Esophagus muscularis mucosa (tissue), 4 donors: ENCODE data around the gene BAAT. TPM values are rescaled to one million over a fixed set of nuclear protein-coding genes. Genes with fewer than 3 reads are reported as not detected.

Experiments
- DNase-seq: peaks from one replicate; pipeline ENCODE4 v3.0.0-alpha.2; 2017; ENCODE audit errors: extremely low spot score
- H3K27ac ChIP-seq, 4 donors: fragments of 200-600 bp; sonication (generic); replicated peaks in 1 of 4; 1 replicate in 3 of 4; 2 replicates in 1 of 4; pipeline ENCODE4 v1.5.1; 2016 to 2019; ENCODE audit warnings: mild to moderate bottlenecking in 1 of 4
- H3K27me3 ChIP-seq, 4 donors: fragments of 200-600 bp; sonication (generic); one replicate each; pipeline versions ENCODE4 v1.5.1 to v1.6.0; 2016 to 2019
- H3K36me3 ChIP-seq, 4 donors: fragments of 200-600 bp; sonication (generic); one replicate each; pipeline ENCODE4 v1.5.1; 2016 to 2019
- H3K4me1 ChIP-seq, 4 donors: fragments of 200-600 bp; sonication (generic); one replicate each; pipeline ENCODE4 v1.5.1; 2016 to 2019
- H3K4me3 ChIP-seq, 4 donors: fragments of 200-600 bp; sonication (generic); 1 replicate in 2 of 4; 2 replicates in 2 of 4; pipeline ENCODE4 v1.5.1; 2016 to 2019; ENCODE audit warnings: mild to moderate bottlenecking in 4 of 4, moderate library complexity in 1 of 4
- H3K9me3 ChIP-seq, 4 donors: fragments of 200-600 bp; sonication (generic); 1 replicate in 3 of 4; 2 replicates in 1 of 4; pipeline ENCODE4 v1.5.1; 2016 to 2019
- CTCF ChIP-seq, 3 experiments: fragments of 200-600 bp in 2 of 3; fragments of 450-650 bp in 1 of 3; sonication (generic) in 2 of 3; IDR thresholded peaks; one replicate each; pipeline ENCODE4 v1.5.1; 2017 to 2019; ENCODE audit warnings: antibody characterized with exemption in 3 of 3, mild to moderate bottlenecking in 2 of 3, moderate library complexity in 1 of 3
- EP300 ChIP-seq: sonication (generic); formaldehyde crosslinking; IDR thresholded peaks from one replicate; pipeline ENCODE4 v1.6.1; 2017; ENCODE audit warnings: antibody characterized with exemption
- POLR2A ChIP-seq: fragments of 450-650 bp; IDR thresholded peaks from one replicate; pipeline ENCODE4 v1.6.1; 2017; ENCODE audit warnings: antibody characterized with exemption, moderate library complexity, mild to moderate bottlenecking, low read depth
- POLR2AphosphoS5 ChIP-seq, 2 donors: sonication (generic); formaldehyde crosslinking; IDR thresholded peaks; one replicate each; pipeline ENCODE4 v1.6.1; 2017; ENCODE audit warnings: antibody characterized with exemption in 2 of 2
- WGBS: methylation state at CpG from one replicate; pipeline ENCODE4 v1.1.5; 2018; 5-methylcytosine and 5-hydroxymethylcytosine counted together
- intact Hi-C: fragments of 100-400 bp; cut with DNase I; formaldehyde crosslinking; loops from one replicate; pipeline ENCODE4 v1.15.1; 2023
- total RNA-seq, 4 donors: library from RNA; depleted of rRNA; stranded (reverse); fragments of >200 nt; gene quantifications; one replicate each; pipeline versions ENCODE4 v1.1.0 to v1.2.1, GENCODE V29; 2016

BAAT gene
- total RNA-seq, 4 donors from 2014 or later, result not detected

- 70% methylated on average over 1 of the region's 1 CpG for WGBS
- Histone ChIP-seq H3K27ac (no peak overlapping the region), H3K9me3 (no peaks in the 10 kb centered on the region), H3K27me3 (no peaks in the 10 kb centered on the region), H3K4me3 (no peak overlapping the region), H3K36me3 (no peaks in the 10 kb centered on the region), H3K4me1 (no peaks in the 10 kb centered on the region)
- TF ChIP-seq POLR2AphosphoS5 (IDR thresholded peaks at IDR 0.05) (no peak), POLR2A (no peak), EP300 (no peak), CTCF (IDR thresholded peaks at IDR 0.05) (no peak)
- no peak for DNase-seq
- intact Hi-C loops, result no loop called here
Observed at GRCh38 chr9:101359679-101360078, 25.1 kb downstream of the BAAT start.

- Histone ChIP-seq H3K9me3 (no peaks in the 10 kb centered on the region), H3K4me1 (no peaks in the 10 kb centered on the region), H3K4me3 (no peak overlapping the region), H3K27me3 (no peaks in the 10 kb centered on the region), H3K27ac (no peak overlapping the region), H3K36me3 (no peaks in the 10 kb centered on the region)
- 78% methylated on average over 1 of the region's 1 CpG for WGBS
- intact Hi-C loops, result no loop called here
- TF ChIP-seq POLR2A (no peak), CTCF (IDR thresholded peaks at IDR 0.05) (no peak), EP300 (no peak), POLR2AphosphoS5 (IDR thresholded peaks at IDR 0.05) (no peak)
- DNase-seq, result no peak
Observed at GRCh38 chr9:101356619-101357018, 28.2 kb downstream of the BAAT start.

DNA sequence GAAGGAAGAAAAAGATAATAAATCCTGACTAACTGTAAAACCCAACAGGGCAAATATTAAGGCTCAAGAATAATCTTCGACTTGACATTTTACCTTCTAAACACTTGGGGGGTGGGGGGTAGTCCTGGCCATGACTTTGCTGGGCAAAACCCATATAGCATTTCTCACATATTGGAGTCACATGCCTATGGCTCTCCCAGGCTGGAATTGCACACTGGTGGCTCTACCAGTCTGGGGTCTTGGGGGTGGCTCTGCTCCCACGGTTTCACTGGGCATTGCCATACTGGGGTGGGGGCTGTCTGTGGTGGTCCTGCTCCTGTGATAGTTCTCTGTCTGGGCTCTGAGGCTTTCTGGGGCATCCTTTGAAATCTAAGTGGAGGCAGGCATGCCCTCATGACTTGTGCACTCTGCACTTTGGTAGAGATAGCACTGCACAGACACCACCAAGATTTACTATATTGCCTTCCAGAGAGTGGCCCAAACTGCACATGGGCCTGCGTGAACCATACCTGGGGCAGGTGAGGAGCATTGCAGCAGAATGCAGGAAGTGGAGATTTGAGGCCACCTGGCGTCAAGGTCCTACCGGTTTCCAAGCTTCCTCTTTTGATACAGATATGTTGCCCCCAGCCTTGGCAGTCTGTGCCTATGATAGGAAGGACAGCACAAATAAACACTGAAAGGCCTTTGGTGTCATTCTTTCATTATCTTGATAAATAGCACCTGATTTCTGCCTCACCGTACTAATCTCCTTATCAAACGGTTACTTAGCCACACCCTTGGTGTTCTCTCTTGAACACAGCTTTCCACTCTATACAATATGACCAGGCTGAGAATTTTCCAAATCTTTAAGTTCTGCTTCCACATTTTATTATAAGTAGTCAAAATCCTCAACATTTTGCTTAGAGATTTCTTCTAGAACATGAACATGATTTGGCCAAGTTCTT is 29.8 kb downstream of the BAAT start:
- Histone ChIP-seq H3K9me3 (no peaks in the 10 kb centered on the region), H3K27ac (no peak overlapping the region), H3K27me3 (no peaks in the 10 kb centered on the region), H3K36me3 (no peaks in the 10 kb centered on the region), H3K4me1 (no peaks in the 10 kb centered on the region), H3K4me3 (no peak overlapping the region)
- intact Hi-C loops, result no loop called here
- TF ChIP-seq CTCF (IDR thresholded peaks at IDR 0.05), result no peak
- DNase-seq, result no peak
- 66% methylated on average over 4 of the region's 7 CpGs for WGBS

DNA sequence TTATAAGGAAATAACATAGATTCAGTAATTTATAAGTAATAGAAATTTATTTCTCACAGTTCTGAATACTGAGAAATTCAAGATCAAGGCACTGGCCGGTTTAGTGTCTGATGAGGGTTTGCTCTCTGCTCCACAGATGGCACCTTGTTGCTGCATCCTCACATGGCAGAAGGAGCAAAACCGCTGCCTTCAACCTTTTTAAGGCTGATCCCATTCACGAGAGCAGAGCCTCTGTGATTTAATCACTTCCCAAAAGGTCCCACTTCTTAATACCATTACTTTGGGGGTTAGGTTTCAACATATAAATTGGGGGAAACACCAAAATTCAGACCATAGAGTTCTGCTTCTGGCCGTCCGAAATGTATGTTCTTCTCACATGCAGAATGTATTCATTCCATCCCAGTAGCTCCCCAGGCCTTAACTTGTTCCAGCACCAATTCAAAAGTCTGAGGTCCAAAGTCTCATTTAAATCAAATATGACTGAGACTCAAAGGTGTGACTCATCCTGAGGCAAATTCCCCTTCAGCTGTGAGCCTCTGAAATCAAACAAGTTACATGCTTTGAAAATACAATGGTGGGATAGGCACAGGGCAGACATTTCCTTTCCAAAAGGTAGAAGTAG is 30.6 kb downstream of the BAAT start:
- Histone ChIP-seq H3K9me3 (no peaks in the 10 kb centered on the region), H3K27ac (no peak overlapping the region), H3K4me1 (no peaks in the 10 kb centered on the region), H3K36me3 (no peaks in the 10 kb centered on the region), H3K27me3 (no peaks in the 10 kb centered on the region), H3K4me3 (no peak overlapping the region)
- no peak for TF ChIP-seq POLR2A
- no peak for DNase-seq
- 80% methylated on average over 5 of the region's 5 CpGs for WGBS
- intact Hi-C loops, result no loop called here

GRCh38 chr9:101353683-101354082 is 31.1 kb downstream of the BAAT start:
- no peak overlapping the region for H3K27ac ChIP-seq
- no peaks in the 10 kb centered on the region for H3K9me3 ChIP-seq
- no peak for DNase-seq
- TF ChIP-seq CTCF (IDR thresholded peaks at IDR 0.05), result no peak
- no peak for TF ChIP-seq EP300
- TF ChIP-seq POLR2AphosphoS5 (IDR thresholded peaks at IDR 0.05), result no peak
- TF ChIP-seq POLR2A, result no peak
- no peaks in the 10 kb centered on the region for H3K36me3 ChIP-seq
- WGBS, result 87% methylated on average over 2 of the region's 2 CpGs
- H3K4me1 ChIP-seq, result no peaks in the 10 kb centered on the region
- H3K4me3 ChIP-seq, result no peak overlapping the region
- intact Hi-C loops, result no loop called here
- no peaks in the 10 kb centered on the region for H3K27me3 ChIP-seq
